ENCODE results near the gene TRIM15. TPM values are rescaled to one million over a fixed set of nuclear protein-coding genes. Genes with fewer than 3 reads are reported as not detected.
"Not testable (repeated sequence)": the region's sequence is repeated elsewhere in the genome, so short reads cannot be mapped to it uniquely, and the experiment has no call there.

Gene TRIM15
- total and polyA plus RNA-seq, 5 experiments from 2014 or later, result not detected

DNA sequence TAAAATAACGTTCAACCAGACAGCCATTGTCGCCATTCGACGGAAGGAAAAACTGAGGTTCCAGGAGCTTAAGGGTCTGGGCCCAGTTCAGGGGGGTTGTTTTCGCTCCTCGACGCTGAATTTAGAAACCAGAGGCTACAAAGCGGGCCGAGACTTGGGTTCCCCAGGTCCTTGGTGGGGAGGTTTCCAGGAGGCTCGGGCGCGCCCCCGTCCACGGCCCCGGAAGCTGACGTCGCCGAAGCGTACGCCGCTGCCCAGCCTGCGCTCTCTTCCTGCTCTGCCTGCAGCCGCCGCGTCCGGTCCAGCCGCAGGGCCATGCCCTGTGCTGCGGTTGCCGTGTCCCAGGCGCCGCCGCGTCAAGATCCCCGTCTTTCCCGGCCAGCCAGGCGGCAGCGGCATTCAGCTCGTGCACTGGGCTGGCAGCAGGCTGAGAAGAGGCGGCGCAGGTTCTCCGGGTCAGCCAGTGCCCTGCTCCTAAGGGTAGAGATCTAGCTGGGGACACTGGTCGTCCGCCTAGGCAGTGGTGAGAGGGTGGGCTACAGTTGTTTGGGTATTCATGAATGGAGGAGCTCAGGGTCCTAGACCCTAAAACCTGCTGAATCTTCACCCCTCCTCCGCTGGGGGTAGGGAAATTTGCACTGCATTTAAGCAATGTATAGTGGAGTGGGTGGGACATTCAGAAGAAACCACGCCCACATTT, 50.8 kb downstream of the TRIM15 start:
- peak overlapping the region; percentile 92 to 100 (median 96) for H3K4me3 Mint-ChIP-seq
- POLR2A ChIA-PET, result interaction anchor here (0.9 to 2.9 kb wide), 10 partner anchors 14 to 1438 kb away, joined by 3 to 36 read pairs (median 3); partner anchors contain the start of genes BAG6, HLA-A, POLR1H and TRIM39
- H3K36me3 Mint-ChIP-seq, result peaks cover 0 to 12% (median 5%) of the 10 kb centered on the region in 3 donors
- ATAC-seq (peak; percentile 55 to 58), DNase-seq (peak; percentile 60 to 86 (median 72))
- peaks cover 32 to 53% (median 50%) of the 10 kb centered on the region in 4 donors for H3K4me1 Mint-ChIP-seq
- H3K27ac Mint-ChIP-seq, result peak overlapping the region; percentile 93 to 100 (median 99)
- no peaks in the 10 kb centered on the region for H3K9me3 Mint-ChIP-seq
- H3K27me3 Mint-ChIP-seq, result no peaks in the 10 kb centered on the region

DNA sequence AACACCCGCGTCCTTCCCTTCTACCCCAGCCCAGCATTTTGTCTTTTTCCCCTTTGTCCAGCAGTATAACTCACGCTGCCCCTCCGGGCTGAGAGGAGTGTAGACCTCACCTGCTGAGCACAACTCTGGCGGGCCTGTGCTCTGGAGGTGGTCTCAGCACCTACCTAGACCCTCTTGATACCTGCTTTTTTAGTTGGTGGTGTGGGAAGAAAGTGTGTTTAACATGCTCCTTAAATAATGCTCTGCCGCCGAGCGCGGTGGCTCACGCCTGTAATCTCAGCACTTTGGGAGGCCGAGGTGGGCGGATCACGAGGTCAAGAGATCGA, 51.3 kb downstream of the TRIM15 start:
- peaks cover 36 to 56% (median 51%) of the 10 kb centered on the region in 4 donors for H3K4me1 Mint-ChIP-seq
- ATAC-seq (no peak), DNase-seq (peak in 1 of 10 donors; percentile 12)
- POLR2A ChIA-PET, result interaction anchor here (0.9 to 2.9 kb wide), 6 partner anchors 25 to 1438 kb away, joined by 3 to 36 read pairs (median 4); partner anchors contain the start of genes BAG6, POLR1H and TRIM39
- no peaks in the 10 kb centered on the region for H3K9me3 Mint-ChIP-seq
- H3K27me3 Mint-ChIP-seq, result no peaks in the 10 kb centered on the region
- H3K4me3 Mint-ChIP-seq, result peak overlapping the region; percentile 92 to 100 (median 96)
- peak overlapping the region; percentile 93 to 100 (median 99) for H3K27ac Mint-ChIP-seq
- H3K36me3 Mint-ChIP-seq, result peaks cover 0 to 11% (median 5%) of the 10 kb centered on the region in 3 donors

DNA sequence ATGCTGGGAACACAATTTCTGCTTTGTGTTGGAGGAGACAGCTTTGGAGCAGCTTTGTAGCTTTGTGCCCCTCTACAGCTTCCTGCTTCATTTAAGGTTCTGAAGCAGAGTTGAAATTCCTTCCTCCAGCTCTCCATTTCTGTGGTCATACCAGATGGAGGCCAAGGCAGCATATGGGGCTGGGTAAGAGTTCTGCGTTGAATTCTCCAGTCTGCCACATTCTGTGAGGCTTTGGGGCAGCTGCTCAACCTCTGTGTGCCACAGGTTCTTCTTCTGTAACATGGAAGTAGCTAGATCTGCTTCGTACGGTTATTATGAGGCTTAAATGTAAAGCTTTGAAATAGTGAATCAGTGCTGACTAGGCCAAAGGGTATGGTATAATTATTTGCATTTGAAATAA, 52.8 kb downstream of the TRIM15 start:
- H3K36me3 Mint-ChIP-seq, result peaks cover 0 to 5% (median 3%) of the 10 kb centered on the region in 3 donors
- peak overlapping the region in 6 of 10 donors; percentile 37 to 92 (median 72) for H3K4me3 Mint-ChIP-seq
- H3K27me3 Mint-ChIP-seq, result no peaks in the 10 kb centered on the region
- H3K9me3 Mint-ChIP-seq, result no peaks in the 10 kb centered on the region
- no peak for DNase-seq
- H3K4me1 Mint-ChIP-seq, result peaks cover 28 to 44% (median 39%) of the 10 kb centered on the region in 4 donors
- no peak for ATAC-seq
- POLR2A ChIA-PET, result interaction anchor here (0.6 kb wide), 1 partner anchor 769 kb away, joined by 4 read pairs; no protein-coding TSS in a partner anchor
- peak overlapping the region; percentile 38 to 99 (median 84) for H3K27ac Mint-ChIP-seq

DNA sequence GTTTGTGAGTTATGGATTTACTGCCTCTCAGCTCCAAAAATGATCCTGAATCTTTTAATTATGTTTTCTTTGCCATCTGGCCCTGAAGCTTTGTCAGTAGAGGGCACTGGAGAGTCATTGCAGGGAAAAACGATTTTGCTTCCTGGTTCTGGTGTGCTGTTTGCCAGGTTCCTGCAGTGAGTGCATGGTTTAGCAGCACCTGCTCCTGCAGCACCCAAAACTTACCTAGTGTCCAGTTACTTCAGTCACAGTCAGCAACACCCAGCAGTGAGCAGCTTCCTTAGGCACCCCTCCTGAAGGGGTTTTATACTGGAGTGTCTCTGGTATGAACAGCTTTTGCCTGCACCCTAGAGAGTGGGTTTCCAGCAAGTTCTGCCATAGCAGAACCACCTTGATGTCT, 55.9 kb downstream of the TRIM15 start:
- Mint-ChIP-seq H3K9me3 (peaks cover 5 to 20% (median 10%) of the 10 kb centered on the region in 9 donors), H3K36me3 (peaks cover 0 to 11% (median 9%) of the 10 kb centered on the region in 3 donors), H3K27me3 (no peaks in the 10 kb centered on the region), H3K4me1 (peaks cover 15 to 25% (median 19%) of the 10 kb centered on the region in 4 donors), H3K27ac (peak overlapping the region in 7 of 10 donors; percentile 7 to 80 (median 74)), H3K4me3 (peak overlapping the region in 1 of 10 donors; percentile 28)
- ATAC-seq (peak; percentile 60 to 63), DNase-seq (peak in 9 of 10 donors; percentile 31 to 74 (median 46))
- POLR2A ChIA-PET, result interaction anchor here (1.2 kb wide), 1 partner anchor 180 kb away, joined by 3 read pairs; no protein-coding TSS in a partner anchor

DNA sequence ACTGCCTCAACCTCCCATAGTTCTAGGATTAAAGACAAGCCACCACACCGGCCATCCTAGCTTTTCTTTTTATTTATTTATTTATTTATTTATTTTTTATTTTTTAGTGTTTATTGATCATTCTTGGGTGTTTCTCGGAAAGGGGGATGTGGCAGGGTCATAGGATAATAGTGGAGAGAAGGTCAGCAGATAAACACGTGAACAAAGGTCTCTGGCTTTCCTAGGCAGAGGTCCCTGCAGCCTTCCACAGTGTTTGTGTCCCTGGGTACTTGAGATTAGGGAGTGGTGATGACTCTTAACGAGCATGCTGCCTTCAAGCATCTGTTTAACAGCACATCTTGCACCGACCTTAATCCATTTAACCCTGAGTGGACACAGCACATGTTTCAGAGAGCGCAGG, 58.0 kb downstream of the TRIM15 start:
- peaks cover 0 to 12% (median 11%) of the 10 kb centered on the region in 3 donors for H3K36me3 Mint-ChIP-seq

DNA sequence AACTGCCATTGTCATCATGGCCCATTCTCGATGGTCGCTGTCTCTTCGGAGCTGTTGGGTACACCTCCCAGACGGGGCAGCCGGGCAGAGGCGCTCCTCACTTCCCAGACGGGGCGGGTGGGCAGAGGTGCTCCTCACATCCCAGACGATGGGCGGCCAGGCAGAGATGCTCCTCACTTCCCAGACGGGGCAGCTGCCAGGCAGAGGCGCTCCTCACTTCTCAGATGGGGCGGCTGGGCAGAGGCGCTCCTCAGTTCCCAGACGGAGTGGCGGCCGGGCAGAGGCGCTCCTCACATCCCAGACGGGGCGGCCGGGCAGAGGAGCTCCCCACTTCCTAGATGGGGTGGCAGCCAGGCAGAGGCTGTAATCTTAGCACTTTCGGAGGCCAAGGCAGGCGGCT, 58.6 kb downstream of the TRIM15 start:
- peak overlapping the region in 1 of 10 donors; percentile 85 for H3K27ac Mint-ChIP-seq
- POLR2A ChIA-PET, DNase-seq, ATAC-seq, H3K4me1 Mint-ChIP-seq, H3K4me3 Mint-ChIP-seq: not testable (repeated sequence)
- H3K36me3 Mint-ChIP-seq, result peaks cover 0 to 12% (median 11%) of the 10 kb centered on the region in 3 donors
- peaks cover 0 to 11% (median 0%) of the 10 kb centered on the region in 5 donors for H3K27me3 Mint-ChIP-seq
- peaks cover 5 to 26% (median 10%) of the 10 kb centered on the region in 9 donors for H3K9me3 Mint-ChIP-seq

More for the DNA sequence above, 58.0 kb downstream of the TRIM15 start:
- H3K4me1 Mint-ChIP-seq, H3K27ac Mint-ChIP-seq, DNase-seq, H3K4me3 Mint-ChIP-seq, ATAC-seq: not testable (repeated sequence)
- POLR2A ChIA-PET, result interaction anchor here (0.9 kb wide), 1 partner anchor 105 kb away, joined by 3 read pairs; no protein-coding TSS in a partner anchor
- Mint-ChIP-seq H3K9me3 (peaks cover 5 to 26% (median 10%) of the 10 kb centered on the region in 9 donors), H3K27me3 (peaks cover 0 to 11% (median 0%) of the 10 kb centered on the region in 5 donors)

Other genes starting within 250 kb of the TRIM15 start
- 1,000 to 10,000 TPM; 2,087 to 2,115 TPM for gene HLA-A, start 221.0 kb upstream of the TRIM15 start, total RNA-seq
- gene HLA-A, start 221.0 kb upstream of the TRIM15 start, polyA plus RNA-seq, result 1,000 to 10,000 TPM; 2,084 to 4,021 (median 2,635) TPM
- gene POLR1H, start 102.3 kb upstream of the TRIM15 start, total RNA-seq, result 10 to 100 TPM; 35.9 to 38.5 TPM
- 100 to 1,000 TPM in 1 of 3 donors, 10 to 100 TPM in 2; 60.8 to 110 (median 93.5) TPM for gene POLR1H, start 102.3 kb upstream of the TRIM15 start, polyA plus RNA-seq
- gene PPP1R11, start 96.3 kb upstream of the TRIM15 start, total RNA-seq, result 10 to 100 TPM; 56.6 to 58.1 TPM
- gene PPP1R11, start 96.3 kb upstream of the TRIM15 start, polyA plus RNA-seq, result 100 to 1,000 TPM in 2 of 3 donors, 10 to 100 TPM in 1; 97.6 to 108 (median 101) TPM
- gene RNF39, start 87.8 kb upstream of the TRIM15 start, total RNA-seq, result not detected
- under 1 TPM in 1 of 3 donors, not detected in 2; 0.10 TPM for gene RNF39, start 87.8 kb upstream of the TRIM15 start, polyA plus RNA-seq
- gene TRIM31, start 50.5 kb upstream of the TRIM15 start, total RNA-seq, result not detected
- gene TRIM31, start 50.5 kb upstream of the TRIM15 start, polyA plus RNA-seq, result under 1 TPM in 1 of 3 donors, not detected in 2; 0.07 TPM
- gene TRIM40, start 27.4 kb upstream of the TRIM15 start, total RNA-seq, result not detected
- gene TRIM40, start 27.4 kb upstream of the TRIM15 start, polyA plus RNA-seq, result not detected
- gene TRIM10, start 2.3 kb upstream of the TRIM15 start, total RNA-seq, result not detected
- gene TRIM10, start 2.3 kb upstream of the TRIM15 start, polyA plus RNA-seq, result not detected
- 10 to 100 TPM; 42.6 to 47.0 TPM for gene TRIM26, start 49.9 kb downstream of the TRIM15 start, total RNA-seq
- gene TRIM26, start 49.9 kb downstream of the TRIM15 start, polyA plus RNA-seq, result 10 to 100 TPM; 22.7 to 42.9 (median 27.6) TPM
- 10 to 100 TPM; 22.1 to 23.1 TPM for gene TRIM39, start 163.4 kb downstream of the TRIM15 start, total RNA-seq
- 10 to 100 TPM in 2 of 3 donors, 1 to 10 TPM in 1; 6.6 to 15.4 (median 12.7) TPM for gene TRIM39, start 163.4 kb downstream of the TRIM15 start, polyA plus RNA-seq
- gene RPP21, start 181.6 kb downstream of the TRIM15 start, total RNA-seq, result 10 to 100 TPM; 48.2 to 49.5 TPM
- 10 to 100 TPM; 61.1 to 92.4 (median 73.6) TPM for gene RPP21, start 181.6 kb downstream of the TRIM15 start, polyA plus RNA-seq